Suprapubic skin (tissue), 3 donors: ENCODE results near the gene TAOK1.

Experiments
- POLR2A ChIP-seq, 2 donors: fragments of 450-650 bp; IDR thresholded peaks; one replicate each; pipeline ENCODE4 v1.6.1; 2017; ENCODE audit warnings: antibody characterized with exemption in 2 of 2, mild to moderate bottlenecking in 2 of 2, moderate library complexity in 2 of 2
- TF ChIP-seq, protein P1 (sequence below), 2 donors: fragments of 200-600 bp in 1 of 2; fragments of 450-650 bp in 1 of 2; sonication (generic) in 1 of 2; IDR thresholded peaks; one replicate each; pipeline ENCODE4 v1.5.1; 2016 to 2019; ENCODE audit warnings: antibody characterized with exemption in 2 of 2, mild to moderate bottlenecking in 1 of 2, moderate library complexity in 1 of 2

DNA sequence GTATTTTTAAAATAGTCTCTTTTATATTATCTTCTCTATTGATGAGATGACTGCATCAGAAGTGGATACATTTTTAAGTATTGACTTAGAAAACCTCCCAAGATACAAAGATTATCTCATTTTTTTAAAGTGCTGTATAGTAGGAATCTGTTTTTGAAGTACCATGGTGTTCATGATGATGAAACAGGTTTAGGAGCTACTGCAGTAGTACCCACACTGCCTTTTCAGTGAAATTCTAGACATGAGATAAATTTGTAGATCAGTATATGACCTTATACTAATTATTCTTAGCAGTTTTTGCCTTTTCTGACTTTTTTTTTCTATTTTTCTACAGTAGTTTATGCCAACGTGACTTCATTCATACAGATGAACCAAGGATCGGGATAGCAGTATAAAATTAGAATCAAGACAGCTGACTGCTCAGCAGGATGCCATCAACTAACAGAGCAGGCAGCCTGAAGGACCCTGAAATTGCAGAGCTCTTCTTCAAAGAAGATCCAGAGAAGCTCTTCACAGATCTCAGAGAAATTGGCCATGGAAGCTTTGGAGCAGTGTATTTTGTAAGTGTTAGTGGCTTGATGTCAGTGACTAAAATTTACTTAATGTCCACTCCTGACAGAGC lies 61.1 kb downstream of the TAOK1 start:
- TF ChIP-seq, protein P1, sequence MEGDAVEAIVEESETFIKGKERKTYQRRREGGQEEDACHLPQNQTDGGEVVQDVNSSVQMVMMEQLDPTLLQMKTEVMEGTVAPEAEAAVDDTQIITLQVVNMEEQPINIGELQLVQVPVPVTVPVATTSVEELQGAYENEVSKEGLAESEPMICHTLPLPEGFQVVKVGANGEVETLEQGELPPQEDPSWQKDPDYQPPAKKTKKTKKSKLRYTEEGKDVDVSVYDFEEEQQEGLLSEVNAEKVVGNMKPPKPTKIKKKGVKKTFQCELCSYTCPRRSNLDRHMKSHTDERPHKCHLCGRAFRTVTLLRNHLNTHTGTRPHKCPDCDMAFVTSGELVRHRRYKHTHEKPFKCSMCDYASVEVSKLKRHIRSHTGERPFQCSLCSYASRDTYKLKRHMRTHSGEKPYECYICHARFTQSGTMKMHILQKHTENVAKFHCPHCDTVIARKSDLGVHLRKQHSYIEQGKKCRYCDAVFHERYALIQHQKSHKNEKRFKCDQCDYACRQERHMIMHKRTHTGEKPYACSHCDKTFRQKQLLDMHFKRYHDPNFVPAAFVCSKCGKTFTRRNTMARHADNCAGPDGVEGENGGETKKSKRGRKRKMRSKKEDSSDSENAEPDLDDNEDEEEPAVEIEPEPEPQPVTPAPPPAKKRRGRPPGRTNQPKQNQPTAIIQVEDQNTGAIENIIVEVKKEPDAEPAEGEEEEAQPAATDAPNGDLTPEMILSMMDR (IDR thresholded peaks at IDR 0.05): no peak
- no peak for TF ChIP-seq POLR2A (IDR thresholded peaks at IDR 0.05)
